Measurements from ENCODE around the gene MAST4. TPM values are rescaled to one million over a fixed set of nuclear protein-coding genes. Genes with fewer than 3 reads are reported as not detected.

MAST4 gene
- total and polyA plus RNA-seq, 2 of the 8 experiments (the other 6 are each of a cell fraction or from before 2014, with no cell fraction given) = 1.5 to 2.6 TPM

- Histone ChIP-seq H3K4ac (replicated peaks; ENCODE audit: insufficient read length, low read depth, low read length) (no peak overlapping the region), H3K14ac (ENCODE audit: insufficient read length) (no peak overlapping the region), H3K4me1 (replicated peaks in 1 of 4; ENCODE audit: control insufficient read depth in 3 of 4, insufficient read depth in 4 of 4, low read length in 3 of 4) (no peaks in the 10 kb centered on the region), H3K36me3 (ENCODE audit: control insufficient read depth in 2 of 4, insufficient read depth in 4 of 4, low read length in 3 of 4) (no peaks in the 10 kb centered on the region), H4K91ac (replicated peaks; ENCODE audit: insufficient read length, low read length) (no peak overlapping the region), H2AK5ac (ENCODE audit: low read depth, low read length) (no peak overlapping the region), H3K79me2 (ENCODE audit: control insufficient read depth in 1 of 2, insufficient read depth in 2 of 2, low read length in 2 of 2) (no peaks in the 10 kb centered on the region), H3K27me3 (replicated peaks in 1 of 4; ENCODE audit: control insufficient read depth in 3 of 4, extremely low read depth in 1 of 4, insufficient read depth in 3 of 4, low read length in 3 of 4) (peaks cover 0 to 1% (median 0%) of the 10 kb centered on the region in 4 experiments; a peak in 1 of 7 replicates), H3K4me3 (ENCODE audit: extremely low read depth in 1 of 4, insufficient read depth in 2 of 4, low read depth in 3 of 4, low read length in 4 of 4) (no peak overlapping the region), H2BK120ac (replicated peaks; ENCODE audit: low read depth, low read length) (no peak overlapping the region), H3K9ac (replicated peaks in 1 of 4; ENCODE audit: extremely low read depth in 1 of 4, low read depth in 3 of 4, low read length in 3 of 4) (no peak overlapping the region), H3K56ac (replicated peaks; ENCODE audit: insufficient read length, low read depth, low read length) (no peak overlapping the region), H3K23ac (ENCODE audit: insufficient read length) (no peak overlapping the region), H3K27ac (ENCODE audit: low read depth, low read length) (no peak overlapping the region), H4K5ac (ENCODE audit: insufficient read length, low read depth, low read length) (no peak overlapping the region), H2AFZ (ENCODE audit: low read length) (no peak overlapping the region), H2BK15ac (ENCODE audit: low read length) (no peak overlapping the region), H4K8ac (ENCODE audit: extremely low read depth, insufficient read depth, low read length) (no peak overlapping the region), H2BK5ac (ENCODE audit: low read depth, low read length) (no peak overlapping the region), H3K23me2 (ENCODE audit: low read depth, low read length) (no peaks in the 10 kb centered on the region), H3K79me1 (ENCODE audit: low read depth, low read length) (no peaks in the 10 kb centered on the region), H3K9me3 (ENCODE audit: insufficient read depth in 2 of 2, low read depth in 1 of 2, low read length in 1 of 2) (no peaks in the 10 kb centered on the region), H3K18ac (ENCODE audit: extremely low read depth, low read length) (no peak overlapping the region), H4K20me1 (replicated peaks in 1 of 2; ENCODE audit: control insufficient read depth in 1 of 2, insufficient read depth in 2 of 2, low read length in 2 of 2) (no peaks in the 10 kb centered on the region), H2BK20ac (ENCODE audit: low read length) (no peak overlapping the region), H2BK12ac (ENCODE audit: low read depth, low read length) (no peak overlapping the region), H3K4me2 (ENCODE audit: insufficient read depth in 1 of 2, low read depth in 2 of 2, low read length in 2 of 2) (no peak overlapping the region)
- WGBS, 2 experiments (ENCODE audit: extremely low coverage in 1 of 2, insufficient coverage in 1 of 2, insufficient read length in 1 of 2, insufficient replicate concordance in 2 of 2, low coverage in 1 of 2, low lambda C conversion rate in 2 of 2, missing lambda C conversion rate in 1 of 2) = 98% methylated on average over 2 of the region's 2 CpGs; no CpG with 5 or more reads in 1 of the 2 experiments
- no peak for DNase-seq (ENCODE audit: low read depth in 1 of 2, low spot score in 2 of 2)
- POLR2A ChIA-PET (ENCODE audit: partially characterized antibody) = no interaction called here
- no peak for FAIRE-seq
- CTCF ChIA-PET (ENCODE audit: partially characterized antibody) = no interaction called here
- TF ChIP-seq USF2 (IDR thresholded peaks at IDR 0.05; ENCODE audit: low read length) (no peak), POLR2AphosphoS5 (IDR thresholded peaks at IDR 0.05; ENCODE audit: low read depth, low read length) (no peak), SAP30 (IDR thresholded peaks at IDR 0.05; ENCODE audit: insufficient read depth, insufficient replicate concordance, low read length) (no peak), RNF2 (IDR thresholded peaks at IDR 0.05; ENCODE audit: borderline replicate concordance, low read depth, low read length, missing control alignments, poor library complexity, severe bottlenecking) (no peak), NANOG (IDR thresholded peaks at IDR 0.05; ENCODE audit: insufficient read depth, low read depth, low read length, poor library complexity, severe bottlenecking) (no peak), TEAD4 (IDR thresholded peaks at IDR 0.05; ENCODE audit: low read depth, low read length) (no peak), SIN3A (conservative IDR thresholded peaks at IDR 0.05 in 1 of 2, IDR thresholded peaks at IDR 0.05 in 1 of 2; ENCODE audit: low read depth in 1 of 2, low read length in 2 of 2) (no peak), JUN (IDR thresholded peaks at IDR 0.05; ENCODE audit: low read depth, low read length) (no peak), RAD21 (IDR thresholded peaks at IDR 0.05 in 1 of 2, conservative IDR thresholded peaks at IDR 0.05 in 1 of 2; ENCODE audit: low read depth in 2 of 2, low read length in 2 of 2) (no peak), HDAC2 (IDR thresholded peaks at IDR 0.05; ENCODE audit: borderline replicate concordance in 1 of 2, low read depth in 2 of 2, low read length in 2 of 2) (no peak), EP300 (IDR thresholded peaks at IDR 0.05; ENCODE audit: borderline replicate concordance in 1 of 2, low read depth in 2 of 2, low read length in 2 of 2) (no peak)
Measured at GRCh38 chr5:67081261-67081660, 485.1 kb downstream of the MAST4 start.

Measured in H1 (cell line).